ENCODE data around the gene ARID5B. TPM values are rescaled to one million over a fixed set of nuclear protein-coding genes. Genes with fewer than 3 reads are reported as not detected.
A peak's percentile ranks its signal among the peaks of the same experiment; 100 is the strongest.

ARID5B gene
- polyA plus RNA-seq, 1 of the 3 experiments (the other 2 are of a cell fraction) = 10.9 TPM

DNA sequence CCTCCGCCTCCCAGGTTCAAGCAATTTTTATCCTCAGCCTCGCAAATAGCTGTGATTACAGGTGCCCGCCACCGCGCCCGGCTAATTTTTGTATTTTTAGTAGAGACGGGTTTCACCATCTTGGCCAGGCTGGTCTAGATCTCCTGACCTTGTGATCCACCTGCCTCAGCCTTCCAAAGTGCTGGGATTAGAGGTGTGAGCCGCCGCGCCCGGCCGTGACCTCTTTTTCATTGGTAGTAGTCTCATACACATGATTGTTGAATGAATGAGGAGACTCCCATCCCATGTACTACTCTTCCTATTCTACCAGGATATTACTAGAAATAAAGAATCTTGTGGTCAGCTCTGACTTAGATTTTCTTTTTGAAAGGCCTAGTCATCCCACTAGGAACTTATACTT lies 56.8 kb downstream of the ARID5B start:
- no peak overlapping the region for H3K4me2 ChIP-seq
- 98% methylated on average over 12 of the region's 12 CpGs for WGBS (ENCODE audit: low lambda C conversion rate)
- CTCF ChIA-PET = interaction anchor here (1.1 kb wide), 1 partner anchor 80 kb away, joined by 3 read pairs; no protein-coding TSS in a partner anchor
- TF ChIP-seq, protein P1, sequence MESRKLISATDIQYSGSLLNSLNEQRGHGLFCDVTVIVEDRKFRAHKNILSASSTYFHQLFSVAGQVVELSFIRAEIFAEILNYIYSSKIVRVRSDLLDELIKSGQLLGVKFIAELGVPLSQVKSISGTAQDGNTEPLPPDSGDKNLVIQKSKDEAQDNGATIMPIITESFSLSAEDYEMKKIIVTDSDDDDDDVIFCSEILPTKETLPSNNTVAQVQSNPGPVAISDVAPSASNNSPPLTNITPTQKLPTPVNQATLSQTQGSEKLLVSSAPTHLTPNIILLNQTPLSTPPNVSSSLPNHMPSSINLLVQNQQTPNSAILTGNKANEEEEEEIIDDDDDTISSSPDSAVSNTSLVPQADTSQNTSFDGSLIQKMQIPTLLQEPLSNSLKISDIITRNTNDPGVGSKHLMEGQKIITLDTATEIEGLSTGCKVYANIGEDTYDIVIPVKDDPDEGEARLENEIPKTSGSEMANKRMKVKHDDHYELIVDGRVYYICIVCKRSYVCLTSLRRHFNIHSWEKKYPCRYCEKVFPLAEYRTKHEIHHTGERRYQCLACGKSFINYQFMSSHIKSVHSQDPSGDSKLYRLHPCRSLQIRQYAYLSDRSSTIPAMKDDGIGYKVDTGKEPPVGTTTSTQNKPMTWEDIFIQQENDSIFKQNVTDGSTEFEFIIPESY (IDR thresholded peaks at IDR 0.05; ENCODE audit: borderline replicate concordance, low read depth) = no peak
- TF ChIP-seq TCF12 (IDR thresholded peaks at IDR 0.05) = no peak
- no peak for TF ChIP-seq GATA2 (CRISPR knock-in tag; IDR thresholded peaks at IDR 0.05)
- no peak for TF ChIP-seq MXI1 (IDR thresholded peaks at IDR 0.05; ENCODE audit: low read depth, low read length)
- TF ChIP-seq, protein P2, sequence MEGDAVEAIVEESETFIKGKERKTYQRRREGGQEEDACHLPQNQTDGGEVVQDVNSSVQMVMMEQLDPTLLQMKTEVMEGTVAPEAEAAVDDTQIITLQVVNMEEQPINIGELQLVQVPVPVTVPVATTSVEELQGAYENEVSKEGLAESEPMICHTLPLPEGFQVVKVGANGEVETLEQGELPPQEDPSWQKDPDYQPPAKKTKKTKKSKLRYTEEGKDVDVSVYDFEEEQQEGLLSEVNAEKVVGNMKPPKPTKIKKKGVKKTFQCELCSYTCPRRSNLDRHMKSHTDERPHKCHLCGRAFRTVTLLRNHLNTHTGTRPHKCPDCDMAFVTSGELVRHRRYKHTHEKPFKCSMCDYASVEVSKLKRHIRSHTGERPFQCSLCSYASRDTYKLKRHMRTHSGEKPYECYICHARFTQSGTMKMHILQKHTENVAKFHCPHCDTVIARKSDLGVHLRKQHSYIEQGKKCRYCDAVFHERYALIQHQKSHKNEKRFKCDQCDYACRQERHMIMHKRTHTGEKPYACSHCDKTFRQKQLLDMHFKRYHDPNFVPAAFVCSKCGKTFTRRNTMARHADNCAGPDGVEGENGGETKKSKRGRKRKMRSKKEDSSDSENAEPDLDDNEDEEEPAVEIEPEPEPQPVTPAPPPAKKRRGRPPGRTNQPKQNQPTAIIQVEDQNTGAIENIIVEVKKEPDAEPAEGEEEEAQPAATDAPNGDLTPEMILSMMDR (IDR thresholded peaks at IDR 0.05) = no peak
- TF ChIP-seq NRF1 (IDR thresholded peaks at IDR 0.05; ENCODE audit: low read depth, low read length) = no peak
- TF ChIP-seq SMC3 (IDR thresholded peaks at IDR 0.05; ENCODE audit: low read depth, low read length) = no peak
- TF ChIP-seq SIN3A (IDR thresholded peaks at IDR 0.05; ENCODE audit: borderline replicate concordance, low read depth, low read length) = no peak
- TF ChIP-seq, protein P3, sequence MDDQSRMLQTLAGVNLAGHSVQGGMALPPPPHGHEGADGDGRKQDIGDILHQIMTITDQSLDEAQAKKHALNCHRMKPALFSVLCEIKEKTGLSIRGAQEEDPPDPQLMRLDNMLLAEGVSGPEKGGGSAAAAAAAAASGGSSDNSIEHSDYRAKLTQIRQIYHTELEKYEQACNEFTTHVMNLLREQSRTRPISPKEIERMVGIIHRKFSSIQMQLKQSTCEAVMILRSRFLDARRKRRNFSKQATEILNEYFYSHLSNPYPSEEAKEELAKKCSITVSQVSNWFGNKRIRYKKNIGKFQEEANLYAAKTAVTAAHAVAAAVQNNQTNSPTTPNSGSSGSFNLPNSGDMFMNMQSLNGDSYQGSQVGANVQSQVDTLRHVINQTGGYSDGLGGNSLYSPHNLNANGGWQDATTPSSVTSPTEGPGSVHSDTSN (IDR thresholded peaks at IDR 0.05) = no peak
- no peak for TF ChIP-seq FOSL2 (IDR thresholded peaks at IDR 0.05; ENCODE audit: borderline replicate concordance, low read depth)
- H3K9me2 ChIP-seq = no peaks in the 10 kb centered on the region
- no peak for DNase-seq
- peaks cover 14% of the 10 kb centered on the region for H3F3A ChIP-seq (replicated peaks; ENCODE audit: insufficient read depth)
- H3K9me3 ChIP-seq = no peaks in the 10 kb centered on the region
- H4K20me1 ChIP-seq (ENCODE audit: insufficient read depth) = no peaks in the 10 kb centered on the region
- H3K9ac ChIP-seq = no peak overlapping the region
- H3K4me3 ChIP-seq (ENCODE audit: low read depth in 2 of 2, low read length in 1 of 2) = no peak overlapping the region
- H3K36me3 ChIP-seq (replicated peaks in 1 of 2; ENCODE audit: control insufficient read depth in 1 of 2, insufficient read depth in 2 of 2, low read length in 1 of 2) = peaks cover 10 to 13% of the 10 kb centered on the region in 2 experiments
- no peaks in the 10 kb centered on the region for H3K27me3 ChIP-seq (ENCODE audit: insufficient read depth)
- peaks cover 0 to 2% of the 10 kb centered on the region in 2 experiments; a peak in 3 of 4 replicates for H3K4me1 ChIP-seq (ENCODE audit: control insufficient read depth in 1 of 2, insufficient read depth in 2 of 2, low read depth in 1 of 2, low read length in 1 of 2)
- H2AFZ ChIP-seq (ENCODE audit: low read depth) = no peak overlapping the region
- POLR2A ChIA-PET = no interaction called here
- H3K27ac ChIP-seq (ENCODE audit: low read depth in 2 of 2, low read length in 1 of 2) = peak overlapping the region in 1 of 2 experiments; percentile 61; a peak in 2 of 4 replicates
- peaks cover 39% of the 10 kb centered on the region for H3K79me2 ChIP-seq (ENCODE audit: insufficient read depth)

DNA sequence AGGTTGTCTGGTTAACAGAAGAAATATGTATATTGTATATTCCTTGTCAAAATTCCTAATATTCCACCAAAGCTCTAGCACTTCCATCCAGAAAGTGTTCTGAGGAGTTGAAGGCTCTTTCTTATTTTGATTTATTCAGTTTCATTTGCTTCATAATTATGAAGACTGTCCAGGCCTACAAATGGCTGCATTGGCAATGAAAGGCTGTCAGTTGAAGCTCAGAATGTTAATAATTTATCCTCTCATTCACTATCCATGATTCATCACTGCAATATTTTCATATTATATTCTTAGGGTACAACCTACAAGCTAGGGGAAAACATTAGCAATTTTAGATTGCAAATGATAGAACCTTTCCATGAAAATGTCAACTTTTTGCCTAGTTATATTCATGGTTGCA lies 57.3 kb downstream of the ARID5B start:
- Histone ChIP-seq H3K4me3 (ENCODE audit: low read depth in 2 of 2, low read length in 1 of 2) (no peak overlapping the region), H3K36me3 (replicated peaks in 1 of 2; ENCODE audit: control insufficient read depth in 1 of 2, insufficient read depth in 2 of 2, low read length in 1 of 2) (peaks cover 10 to 13% of the 10 kb centered on the region in 2 experiments), H3F3A (replicated peaks; ENCODE audit: insufficient read depth) (peaks cover 14% of the 10 kb centered on the region), H4K20me1 (ENCODE audit: insufficient read depth) (no peaks in the 10 kb centered on the region), H3K9me2 (no peaks in the 10 kb centered on the region), H3K27me3 (ENCODE audit: insufficient read depth) (no peaks in the 10 kb centered on the region), H3K27ac (ENCODE audit: low read depth in 2 of 2, low read length in 1 of 2) (peak overlapping the region in 1 of 2 experiments; percentile 61; a peak in 3 of 4 replicates), H3K9ac (no peak overlapping the region), H2AFZ (ENCODE audit: low read depth) (no peak overlapping the region), H3K4me1 (ENCODE audit: control insufficient read depth in 1 of 2, insufficient read depth in 2 of 2, low read depth in 1 of 2, low read length in 1 of 2) (peaks cover under 1 to 5% of the 10 kb centered on the region in 2 experiments; a peak in 3 of 4 replicates), H3K79me2 (ENCODE audit: insufficient read depth) (peaks cover 42% of the 10 kb centered on the region), H3K9me3 (no peaks in the 10 kb centered on the region), H3K4me2 (no peak overlapping the region)
- CTCF ChIA-PET = interaction anchor here (1.1 kb wide), 1 partner anchor 79 kb away, joined by 3 read pairs; no protein-coding TSS in a partner anchor
- no peak for DNase-seq
- POLR2A ChIA-PET = interaction anchor here (0.6 kb wide), 1 partner anchor 9 kb away, joined by 3 read pairs; no protein-coding TSS in a partner anchor
- TF ChIP-seq GATA2 (CRISPR knock-in tag; IDR thresholded peaks at IDR 0.05) = no peak
- TF ChIP-seq, protein P4, sequence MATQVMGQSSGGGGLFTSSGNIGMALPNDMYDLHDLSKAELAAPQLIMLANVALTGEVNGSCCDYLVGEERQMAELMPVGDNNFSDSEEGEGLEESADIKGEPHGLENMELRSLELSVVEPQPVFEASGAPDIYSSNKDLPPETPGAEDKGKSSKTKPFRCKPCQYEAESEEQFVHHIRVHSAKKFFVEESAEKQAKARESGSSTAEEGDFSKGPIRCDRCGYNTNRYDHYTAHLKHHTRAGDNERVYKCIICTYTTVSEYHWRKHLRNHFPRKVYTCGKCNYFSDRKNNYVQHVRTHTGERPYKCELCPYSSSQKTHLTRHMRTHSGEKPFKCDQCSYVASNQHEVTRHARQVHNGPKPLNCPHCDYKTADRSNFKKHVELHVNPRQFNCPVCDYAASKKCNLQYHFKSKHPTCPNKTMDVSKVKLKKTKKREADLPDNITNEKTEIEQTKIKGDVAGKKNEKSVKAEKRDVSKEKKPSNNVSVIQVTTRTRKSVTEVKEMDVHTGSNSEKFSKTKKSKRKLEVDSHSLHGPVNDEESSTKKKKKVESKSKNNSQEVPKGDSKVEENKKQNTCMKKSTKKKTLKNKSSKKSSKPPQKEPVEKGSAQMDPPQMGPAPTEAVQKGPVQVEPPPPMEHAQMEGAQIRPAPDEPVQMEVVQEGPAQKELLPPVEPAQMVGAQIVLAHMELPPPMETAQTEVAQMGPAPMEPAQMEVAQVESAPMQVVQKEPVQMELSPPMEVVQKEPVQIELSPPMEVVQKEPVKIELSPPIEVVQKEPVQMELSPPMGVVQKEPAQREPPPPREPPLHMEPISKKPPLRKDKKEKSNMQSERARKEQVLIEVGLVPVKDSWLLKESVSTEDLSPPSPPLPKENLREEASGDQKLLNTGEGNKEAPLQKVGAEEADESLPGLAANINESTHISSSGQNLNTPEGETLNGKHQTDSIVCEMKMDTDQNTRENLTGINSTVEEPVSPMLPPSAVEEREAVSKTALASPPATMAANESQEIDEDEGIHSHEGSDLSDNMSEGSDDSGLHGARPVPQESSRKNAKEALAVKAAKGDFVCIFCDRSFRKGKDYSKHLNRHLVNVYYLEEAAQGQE (IDR thresholded peaks at IDR 0.05; ENCODE audit: low read depth, low read length) = no peak
- TF ChIP-seq SIN3A (IDR thresholded peaks at IDR 0.05; ENCODE audit: borderline replicate concordance, low read depth, low read length) = no peak
- peak in 1 of 2 experiments; percentile 60; a peak in 1 of 4 replicates for TF ChIP-seq EP300 (IDR thresholded peaks at IDR 0.05; ENCODE audit: borderline replicate concordance in 1 of 2, low read depth in 1 of 2, low read length in 1 of 2)
- TF ChIP-seq MXI1 (IDR thresholded peaks at IDR 0.05; ENCODE audit: low read depth, low read length) = no peak
- TF ChIP-seq GABPA (IDR thresholded peaks at IDR 0.05; ENCODE audit: low read depth) = no peak
- TF ChIP-seq, protein P5, sequence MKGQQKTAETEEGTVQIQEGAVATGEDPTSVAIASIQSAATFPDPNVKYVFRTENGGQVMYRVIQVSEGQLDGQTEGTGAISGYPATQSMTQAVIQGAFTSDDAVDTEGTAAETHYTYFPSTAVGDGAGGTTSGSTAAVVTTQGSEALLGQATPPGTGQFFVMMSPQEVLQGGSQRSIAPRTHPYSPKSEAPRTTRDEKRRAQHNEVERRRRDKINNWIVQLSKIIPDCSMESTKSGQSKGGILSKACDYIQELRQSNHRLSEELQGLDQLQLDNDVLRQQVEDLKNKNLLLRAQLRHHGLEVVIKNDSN (IDR thresholded peaks at IDR 0.05; ENCODE audit: borderline replicate concordance, low read depth) = no peak
- no peak for TF ChIP-seq FOXM1 (IDR thresholded peaks at IDR 0.05; ENCODE audit: low read depth)
- TF ChIP-seq RCOR1 (IDR thresholded peaks at IDR 0.05; ENCODE audit: low read length) = no peak
- TF ChIP-seq RFX5 (IDR thresholded peaks at IDR 0.05; ENCODE audit: low read length) = no peak
- no peak for TF ChIP-seq EZH2phosphoT487 (IDR thresholded peaks at IDR 0.05; ENCODE audit: borderline replicate concordance, low read depth)
